H9 (cell line): ENCODE measurements around the gene TRAP1. TPM values are rescaled to one million over a fixed set of nuclear protein-coding genes. Genes with fewer than 3 reads are reported as not detected.

ENCODE experiments used
- DNase-seq: peaks from one replicate; pipeline ENCODE4 v3.0.0-alpha.2; 2017
- H2AFZ ChIP-seq: one replicate; pipeline ENCODE4 v1.6.1; 2013; ENCODE audit warnings: mild to moderate bottlenecking, low read length, control low read depth, moderate library complexity
- H2AK5ac ChIP-seq: 2 replicates; pipeline ENCODE4 v1.6.1; 2013; ENCODE audit warnings: low read length, control low read depth, mixed read lengths; ENCODE audit not compliant: insufficient read length
- H2BK120ac ChIP-seq: one replicate; pipeline ENCODE4 v1.6.1; 2013; ENCODE audit warnings: low read depth, mild to moderate bottlenecking, low read length, control low read depth, inconsistent platforms; ENCODE audit not compliant: poor library complexity, severe bottlenecking
- H2BK12ac ChIP-seq: 2 replicates; pipeline ENCODE4 v1.6.1; 2013; ENCODE audit warnings: low read length, control low read depth, mixed read lengths, low read depth; ENCODE audit not compliant: insufficient read length
- H2BK15ac ChIP-seq: 2 replicates; pipeline ENCODE4 v1.6.1; 2013; ENCODE audit warnings: low read depth, low read length, control low read depth
- H2BK20ac ChIP-seq: one replicate; pipeline ENCODE4 v1.6.1; 2013; ENCODE audit warnings: low read depth, mild to moderate bottlenecking, low read length, control low read depth, inconsistent platforms; ENCODE audit not compliant: poor library complexity, severe bottlenecking
- H2BK5ac ChIP-seq: 2 replicates; pipeline ENCODE4 v1.6.1; 2013; ENCODE audit warnings: low read length, control low read depth, mixed read lengths; ENCODE audit not compliant: insufficient read length
- H3K14ac ChIP-seq: 2 replicates; pipeline ENCODE4 v1.6.1; 2013; ENCODE audit warnings: low read length, control low read depth; ENCODE audit not compliant: insufficient read depth
- H3K18ac ChIP-seq: 2 replicates; pipeline ENCODE4 v1.6.1; 2013; ENCODE audit warnings: low read depth, mild to moderate bottlenecking, mixed read lengths, low read length, control low read depth; ENCODE audit not compliant: insufficient read length
- H3K23ac ChIP-seq: 2 replicates; pipeline ENCODE4 v1.6.1; 2013; ENCODE audit warnings: low read length, control low read depth, mixed read lengths, low read depth; ENCODE audit not compliant: insufficient read length
- H3K23me2 ChIP-seq: 2 replicates; pipeline ENCODE4 v1.6.1; 2013; ENCODE audit warnings: low read depth, mild to moderate bottlenecking, mixed read lengths, low read length, control low read depth; ENCODE audit not compliant: insufficient read length, poor library complexity, severe bottlenecking
- H3K27ac ChIP-seq: 2 replicates; pipeline ENCODE4 v1.5.1; 2013; ENCODE audit warnings: low read length, control low read depth, mixed read lengths, low read depth; ENCODE audit not compliant: insufficient read length
- H3K27me3 ChIP-seq: 2 replicates; pipeline ENCODE4 v1.6.1; 2013; ENCODE audit warnings: low read length, control low read depth, inconsistent platforms; ENCODE audit not compliant: insufficient read depth
- H3K4ac ChIP-seq: 2 replicates; pipeline ENCODE4 v1.6.1; 2013; ENCODE audit warnings: low read depth, mild to moderate bottlenecking, control low read depth, inconsistent platforms, low read length, moderate library complexity
- H3K4me1 ChIP-seq: 2 replicates; pipeline ENCODE4 v1.6.1; 2013; ENCODE audit warnings: low read length, control low read depth, inconsistent platforms; ENCODE audit not compliant: insufficient read depth
- H3K4me2 ChIP-seq: 2 replicates; pipeline ENCODE4 v1.6.1; 2013; ENCODE audit warnings: low read length, control low read depth, mixed read lengths; ENCODE audit not compliant: insufficient read length, insufficient read depth
- H3K56ac ChIP-seq: 2 replicates; pipeline ENCODE4 v1.6.1; 2013; ENCODE audit warnings: low read depth, mild to moderate bottlenecking, mixed read lengths, low read length, control low read depth; ENCODE audit not compliant: insufficient read length
- H3K79me1 ChIP-seq: 2 replicates; pipeline ENCODE4 v1.6.1; 2013; ENCODE audit warnings: low read depth, mild to moderate bottlenecking, moderate library complexity, low read length, control low read depth, inconsistent platforms; ENCODE audit not compliant: insufficient read depth, poor library complexity, severe bottlenecking
- H3K79me2 ChIP-seq: 2 replicates; pipeline ENCODE4 v1.6.1; 2013; ENCODE audit warnings: low read length, control low read depth, inconsistent platforms; ENCODE audit not compliant: insufficient read depth
- H3K9ac ChIP-seq: 2 replicates; pipeline ENCODE4 v1.6.1; 2013; ENCODE audit warnings: low read length, control low read depth, mixed read lengths; ENCODE audit not compliant: insufficient read length; ENCODE audit errors: extremely low read depth
- H3K9me3 ChIP-seq: one replicate; pipeline ENCODE4 v1.6.1; 2013; ENCODE audit warnings: low read depth, low read length, inconsistent platforms; ENCODE audit not compliant: control insufficient read depth
- H3T11ph ChIP-seq: one replicate; pipeline ENCODE4 v1.6.1; 2013; ENCODE audit warnings: mild to moderate bottlenecking, low read length, control low read depth, inconsistent platforms
- H4K20me1 ChIP-seq: one replicate; pipeline ENCODE4 v1.6.1; 2013; ENCODE audit not compliant: control insufficient read depth, insufficient read length, insufficient read depth
- H4K5ac ChIP-seq: 2 replicates; pipeline ENCODE4 v1.6.1; 2013; ENCODE audit warnings: low read depth, mild to moderate bottlenecking, mixed read lengths, low read length, control low read depth; ENCODE audit not compliant: insufficient read length
- H4K8ac ChIP-seq: replicated peaks from 2 replicates; pipeline ENCODE4 v1.6.1; 2013; ENCODE audit warnings: low read length, control low read depth, mixed read lengths, low read depth; ENCODE audit not compliant: insufficient read length
- H4K91ac ChIP-seq: 2 replicates; pipeline ENCODE4 v1.6.1; 2013; ENCODE audit warnings: low read depth, mild to moderate bottlenecking, moderate library complexity, mixed read lengths, low read length, control low read depth; ENCODE audit not compliant: insufficient read length
- H3K27ac Mint-ChIP-seq, 3 experiments: 2 replicates in 2 of 3; 3 replicates in 1 of 3; pipeline ENCODE4 v1.8.0; 2020 to 2021; ENCODE audit warnings: mixed read lengths in 3 of 3, mild to moderate bottlenecking in 1 of 3, moderate library complexity in 1 of 3
- H3K27me3 Mint-ChIP-seq: 2 replicates; pipeline ENCODE4 v1.8.0; 2021; ENCODE audit warnings: low read depth, mild to moderate bottlenecking, moderate library complexity, mixed read lengths
- H3K36me3 Mint-ChIP-seq, 3 experiments: 2 replicates in 2 of 3; 3 replicates in 1 of 3; pipeline ENCODE4 v1.8.0; 2020 to 2021; ENCODE audit warnings: low read depth in 3 of 3, mixed read lengths in 3 of 3; ENCODE audit not compliant: insufficient read depth in 1 of 3
- H3K4me1 Mint-ChIP-seq, 2 experiments: 2 replicates each; pipeline ENCODE4 v1.8.0; 2020; ENCODE audit warnings: mixed read lengths in 2 of 2
- H3K4me3 Mint-ChIP-seq, 2 experiments: 2 replicates in 1 of 2; 3 replicates in 1 of 2; pipeline ENCODE4 v1.8.0; 2020 to 2021; ENCODE audit warnings: mild to moderate bottlenecking in 2 of 2, mixed read lengths in 2 of 2, moderate library complexity in 1 of 2
- H3K9me3 Mint-ChIP-seq, 2 experiments: 2 replicates in 1 of 2; 3 replicates in 1 of 2; pipeline ENCODE4 v1.8.0; 2020; ENCODE audit warnings: mild to moderate bottlenecking in 2 of 2, mixed read lengths in 2 of 2, moderate library complexity in 1 of 2
- WGBS: extraction: QIAGEN DNeasy Blood & Tissue Kit; methylation state at CpG from one replicate; pipeline ENCODE4 v1.1.7; 2013; ENCODE audit warnings: missing lambda C conversion rate, low lambda C conversion rate, mixed read lengths; ENCODE audit not compliant: insufficient read length; ENCODE audit errors: extremely low coverage; 5-methylcytosine and 5-hydroxymethylcytosine counted together
- total RNA-seq: library from RNA; stranded (reverse); gene quantifications from 2 replicates; pipeline ENCODE4 v1.2.1, GENCODE V29; 2021
- TF ChIP-seq, protein P1 (sequence below): fragments of 200-600 bp; sonication (generic); conservative IDR thresholded peaks from 3 replicates; pipeline ENCODE4 v1.8.0; 2021; ENCODE audit warnings: antibody characterized with exemption, mild to moderate bottlenecking

Gene TRAP1
- total RNA-seq, 1 experiment from 2014 or later = 211 TPM

DNA sequence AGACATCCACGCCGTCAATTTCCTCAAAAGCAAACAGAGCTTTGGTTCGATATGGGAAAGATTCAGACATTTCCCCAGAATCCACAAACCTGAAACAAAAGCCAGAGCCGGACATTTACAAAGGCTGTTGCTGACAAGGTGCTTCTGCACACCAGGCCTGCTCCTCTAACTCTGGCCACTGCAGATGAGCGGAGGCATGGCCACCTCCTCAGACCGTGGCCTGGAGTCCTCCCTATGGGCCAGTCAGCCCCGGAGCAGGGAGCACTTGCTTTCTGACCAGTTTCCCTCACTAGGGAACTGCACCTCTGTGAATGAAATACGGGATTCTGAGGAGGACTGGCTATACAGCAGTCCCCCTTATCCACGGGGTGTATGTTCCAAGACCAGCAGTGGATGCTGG lies 22.3 kb upstream of the TRAP1 start:
- H3K23me2 ChIP-seq = no peaks in the 10 kb centered on the region
- TF ChIP-seq, protein P1, sequence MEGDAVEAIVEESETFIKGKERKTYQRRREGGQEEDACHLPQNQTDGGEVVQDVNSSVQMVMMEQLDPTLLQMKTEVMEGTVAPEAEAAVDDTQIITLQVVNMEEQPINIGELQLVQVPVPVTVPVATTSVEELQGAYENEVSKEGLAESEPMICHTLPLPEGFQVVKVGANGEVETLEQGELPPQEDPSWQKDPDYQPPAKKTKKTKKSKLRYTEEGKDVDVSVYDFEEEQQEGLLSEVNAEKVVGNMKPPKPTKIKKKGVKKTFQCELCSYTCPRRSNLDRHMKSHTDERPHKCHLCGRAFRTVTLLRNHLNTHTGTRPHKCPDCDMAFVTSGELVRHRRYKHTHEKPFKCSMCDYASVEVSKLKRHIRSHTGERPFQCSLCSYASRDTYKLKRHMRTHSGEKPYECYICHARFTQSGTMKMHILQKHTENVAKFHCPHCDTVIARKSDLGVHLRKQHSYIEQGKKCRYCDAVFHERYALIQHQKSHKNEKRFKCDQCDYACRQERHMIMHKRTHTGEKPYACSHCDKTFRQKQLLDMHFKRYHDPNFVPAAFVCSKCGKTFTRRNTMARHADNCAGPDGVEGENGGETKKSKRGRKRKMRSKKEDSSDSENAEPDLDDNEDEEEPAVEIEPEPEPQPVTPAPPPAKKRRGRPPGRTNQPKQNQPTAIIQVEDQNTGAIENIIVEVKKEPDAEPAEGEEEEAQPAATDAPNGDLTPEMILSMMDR = no peak
- peaks cover 47 to 92% (median 80%) of the 10 kb centered on the region in 3 experiments for H3K36me3 Mint-ChIP-seq
- peaks cover 8 to 11% of the 10 kb centered on the region in 2 experiments for H3K4me1 Mint-ChIP-seq
- H2AK5ac ChIP-seq = no peak overlapping the region
- no peak overlapping the region for H3K56ac ChIP-seq
- no peak overlapping the region for H3K4ac ChIP-seq
- H4K8ac ChIP-seq = no peak overlapping the region
- no peak overlapping the region for H2BK120ac ChIP-seq
- H3K14ac ChIP-seq = no peak overlapping the region
- H2AFZ ChIP-seq = no peak overlapping the region
- no peak overlapping the region for H4K5ac ChIP-seq
- H3K27ac Mint-ChIP-seq = peak overlapping the region in 2 of 3 experiments; percentile 46 to 81; a peak in 2 of 7 replicates
- no peak overlapping the region for H3K4me3 Mint-ChIP-seq
- H3K27me3 ChIP-seq = no peaks in the 10 kb centered on the region
- H3K4me1 ChIP-seq = no peaks in the 10 kb centered on the region
- H2BK20ac ChIP-seq = no peak overlapping the region
- no peaks in the 10 kb centered on the region for H3K9me3 ChIP-seq
- no peaks in the 10 kb centered on the region; the same call in 1 of the 2 replicates for H3K27me3 Mint-ChIP-seq
- no peak for DNase-seq
- no peak overlapping the region for H3K4me2 ChIP-seq
- H3K27ac ChIP-seq = no peak overlapping the region
- no peaks in the 10 kb centered on the region; a peak in 1 of 5 replicates for H3K9me3 Mint-ChIP-seq
- no peak overlapping the region for H2BK12ac ChIP-seq
- no peaks in the 10 kb centered on the region for H3K79me2 ChIP-seq
- no peak overlapping the region for H3K23ac ChIP-seq
- peaks cover 3% of the 10 kb centered on the region for H3K79me1 ChIP-seq
- no peak overlapping the region for H4K91ac ChIP-seq
- WGBS = no CpG with 5 or more reads among the region's 9 CpGs
- H2BK5ac ChIP-seq = no peak overlapping the region
- no peak overlapping the region for H3K18ac ChIP-seq
- no peak overlapping the region for H3T11ph ChIP-seq
- no peak overlapping the region for H3K9ac ChIP-seq
- no peaks in the 10 kb centered on the region for H4K20me1 ChIP-seq
- H2BK15ac ChIP-seq = no peak overlapping the region
